Suprapubic skin (tissue), 4 donors: ENCODE results near the gene RRAGD.

Experiments used
- POLR2A ChIP-seq, 2 donors: fragments of 450-650 bp; IDR thresholded peaks; one replicate each; pipeline ENCODE4 v1.6.1; 2017; ENCODE audit warnings: antibody characterized with exemption in 2 of 2, mild to moderate bottlenecking in 2 of 2, moderate library complexity in 2 of 2
- POLR2AphosphoS5 ChIP-seq, 3 donors: sonication (generic); formaldehyde crosslinking; IDR thresholded peaks; one replicate each; pipeline ENCODE4 v1.6.1; 2017; ENCODE audit warnings: antibody characterized with exemption in 3 of 3
- TF ChIP-seq, protein P1 (sequence below), 2 donors: fragments of 200-600 bp in 1 of 2; fragments of 450-650 bp in 1 of 2; sonication (generic) in 1 of 2; IDR thresholded peaks; one replicate each; pipeline ENCODE4 v1.5.1; 2016 to 2019; ENCODE audit warnings: antibody characterized with exemption in 2 of 2, mild to moderate bottlenecking in 1 of 2, moderate library complexity in 1 of 2

DNA sequence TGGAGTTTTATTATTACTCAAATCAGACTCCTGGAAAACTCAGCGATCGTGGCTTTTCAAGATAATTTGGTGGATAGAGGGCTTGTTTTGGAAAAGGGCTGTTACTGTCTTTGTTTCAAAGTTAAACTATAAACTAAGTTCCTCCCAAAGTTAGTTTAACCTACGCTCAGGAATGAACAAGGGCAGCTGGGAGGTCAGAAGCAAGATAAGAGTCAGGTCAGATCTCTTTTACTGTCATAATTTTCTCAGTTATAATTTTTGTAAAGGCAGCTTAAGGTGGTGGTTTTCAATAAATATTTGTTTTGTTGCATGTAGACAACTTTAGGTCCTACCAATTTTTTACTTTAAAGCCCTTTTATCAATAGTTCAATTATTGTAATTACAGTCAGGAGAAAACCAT lies 87.8 kb downstream of the RRAGD start:
- TF ChIP-seq POLR2A (IDR thresholded peaks at IDR 0.05): no peak
- no peak for TF ChIP-seq POLR2AphosphoS5 (IDR thresholded peaks at IDR 0.05)
- TF ChIP-seq, protein P1, sequence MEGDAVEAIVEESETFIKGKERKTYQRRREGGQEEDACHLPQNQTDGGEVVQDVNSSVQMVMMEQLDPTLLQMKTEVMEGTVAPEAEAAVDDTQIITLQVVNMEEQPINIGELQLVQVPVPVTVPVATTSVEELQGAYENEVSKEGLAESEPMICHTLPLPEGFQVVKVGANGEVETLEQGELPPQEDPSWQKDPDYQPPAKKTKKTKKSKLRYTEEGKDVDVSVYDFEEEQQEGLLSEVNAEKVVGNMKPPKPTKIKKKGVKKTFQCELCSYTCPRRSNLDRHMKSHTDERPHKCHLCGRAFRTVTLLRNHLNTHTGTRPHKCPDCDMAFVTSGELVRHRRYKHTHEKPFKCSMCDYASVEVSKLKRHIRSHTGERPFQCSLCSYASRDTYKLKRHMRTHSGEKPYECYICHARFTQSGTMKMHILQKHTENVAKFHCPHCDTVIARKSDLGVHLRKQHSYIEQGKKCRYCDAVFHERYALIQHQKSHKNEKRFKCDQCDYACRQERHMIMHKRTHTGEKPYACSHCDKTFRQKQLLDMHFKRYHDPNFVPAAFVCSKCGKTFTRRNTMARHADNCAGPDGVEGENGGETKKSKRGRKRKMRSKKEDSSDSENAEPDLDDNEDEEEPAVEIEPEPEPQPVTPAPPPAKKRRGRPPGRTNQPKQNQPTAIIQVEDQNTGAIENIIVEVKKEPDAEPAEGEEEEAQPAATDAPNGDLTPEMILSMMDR (IDR thresholded peaks at IDR 0.05): no peak
